Central memory CD8-positive, alpha-beta T cell (primary cell): ENCODE results near the gene RDH13.
"Not testable (repeated sequence)": the region's sequence is repeated elsewhere in the genome, so short reads cannot be mapped to it uniquely, and the experiment has no call there.

Experiments
- ATAC-seq: fragments of 150-1000 bp; cut with Tn5 transposase; replicated peaks from 2 replicates; pipeline ENCODE4 v1.10.0; 2022; ENCODE audit warnings: mild to moderate bottlenecking, moderate FRiP score, moderate number of reproducible peaks; ENCODE audit not compliant: poor library complexity, severe bottlenecking; ENCODE audit errors: extremely low read depth
- DNase-seq, 2 donors: peaks; one replicate each; pipeline ENCODE4 v3.0.0; 2021; ENCODE audit warnings: low spot score in 2 of 2
- H3K27ac Mint-ChIP-seq: one replicate; pipeline ENCODE4 v1.8.0; 2022; ENCODE audit warnings: low read depth, mild to moderate bottlenecking, moderate library complexity, mixed read lengths
- H3K27me3 Mint-ChIP-seq: one replicate; pipeline ENCODE4 v1.8.0; 2022; ENCODE audit warnings: mixed read lengths
- H3K36me3 Mint-ChIP-seq: one replicate; pipeline ENCODE4 v1.8.0; 2022; ENCODE audit warnings: mild to moderate bottlenecking, moderate library complexity, mixed read lengths; ENCODE audit not compliant: insufficient read depth
- H3K4me1 Mint-ChIP-seq: one replicate; pipeline ENCODE4 v1.8.0; 2022; ENCODE audit warnings: mixed read lengths
- H3K4me3 Mint-ChIP-seq: one replicate; pipeline ENCODE4 v1.8.0; 2022; ENCODE audit warnings: mild to moderate bottlenecking, moderate library complexity, mixed read lengths
- H3K9me3 Mint-ChIP-seq: one replicate; pipeline ENCODE4 v1.8.0; 2022; ENCODE audit warnings: mixed read lengths

The RDH13 gene

GRCh38 chr19:55062735-55063491 lies at the start of gene RDH13:
Gene RDH13 (minus strand): TSS chr19:55063148. CDS start chr19:55063032, 116 bp downstream.
- Mint-ChIP-seq H3K9me3 (no peaks in the 10 kb centered on the region), H3K4me1 (peaks cover 11% of the 10 kb centered on the region), H3K36me3 (peaks cover 28% of the 10 kb centered on the region), H3K27ac (peak within 1 kb of the TSS; percentile 58), H3K27me3 (peaks cover 23% of the 10 kb centered on the region), H3K4me3 (peak within 1 kb of the TSS; percentile 78)
- ATAC-seq (peak; percentile 99), DNase-seq (peak; percentile 97 to 98)

DNA sequence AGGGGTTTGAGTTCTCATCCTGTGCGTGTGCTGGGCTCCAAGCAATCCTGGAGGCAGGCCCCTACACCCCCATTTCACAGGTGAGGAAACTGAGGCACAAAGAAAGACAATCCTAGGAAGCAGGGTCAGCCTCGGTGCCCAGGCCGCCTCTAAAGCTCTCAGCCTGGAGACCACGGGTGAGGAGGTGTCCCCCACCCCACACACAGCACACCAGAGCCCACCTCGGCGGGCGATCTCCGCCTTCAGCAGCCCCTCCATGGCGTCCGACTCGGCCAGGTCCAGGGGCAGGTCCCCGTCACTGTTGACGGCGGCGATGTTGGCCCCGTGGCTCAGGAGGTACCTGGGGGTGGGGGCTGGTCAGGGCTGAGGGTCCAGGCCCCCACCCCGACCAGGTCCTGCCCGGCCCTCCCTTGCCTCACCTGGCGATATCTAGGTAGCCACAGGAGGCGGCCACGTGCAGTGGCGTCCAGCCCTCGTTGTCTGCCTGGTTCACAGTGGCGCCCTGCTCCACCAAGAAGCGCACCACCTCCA lies 49.4 kb upstream of the RDH13 start:
- Mint-ChIP-seq H3K9me3 (no peaks in the 10 kb centered on the region), H3K27ac (no peak overlapping the region), H3K4me1 (peaks cover 37% of the 10 kb centered on the region), H3K4me3 (no peak overlapping the region), H3K27me3 (no peaks in the 10 kb centered on the region), H3K36me3 (peaks cover 17% of the 10 kb centered on the region)
- no peak for DNase-seq
- no peak for ATAC-seq

DNA sequence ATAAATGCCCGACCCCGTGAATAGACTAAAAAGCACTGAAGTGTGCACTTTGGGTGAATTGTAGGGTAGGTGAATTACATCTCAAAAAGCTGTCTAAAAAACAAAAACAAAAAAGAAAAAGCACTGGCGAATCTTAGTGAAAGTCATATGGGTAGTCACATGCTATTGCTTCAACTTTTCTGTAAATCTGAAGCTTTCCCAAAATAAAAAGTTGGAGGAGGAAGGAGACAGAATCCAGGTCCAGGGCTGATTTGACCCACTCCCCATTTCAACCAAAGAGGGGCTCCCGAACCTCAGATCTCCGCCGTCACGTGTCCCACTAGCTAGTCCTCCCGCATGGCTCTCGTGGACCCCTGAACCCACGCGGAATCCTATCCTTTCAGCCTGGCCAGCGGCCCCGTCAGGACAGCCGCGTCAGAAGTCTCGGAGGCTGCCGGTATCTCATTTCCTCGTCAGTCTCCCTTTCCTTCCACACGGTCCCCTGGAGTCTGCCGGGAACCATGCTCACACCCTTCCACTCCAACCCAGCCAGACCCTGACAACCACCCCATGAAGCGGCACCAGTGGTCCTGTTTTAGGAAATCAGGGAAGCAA lies 48.4 kb upstream of the RDH13 start:
- no peak for ATAC-seq
- Mint-ChIP-seq H3K27ac (peak overlapping the region; percentile 58), H3K4me1 (peaks cover 36% of the 10 kb centered on the region), H3K36me3 (peaks cover 15% of the 10 kb centered on the region), H3K9me3 (no peaks in the 10 kb centered on the region), H3K27me3 (no peaks in the 10 kb centered on the region), H3K4me3 (no peak overlapping the region)
- DNase-seq: no peak

- DNase-seq (no peak), ATAC-seq (no peak)
- H3K27ac Mint-ChIP-seq: peak overlapping the region; percentile 85
- peaks cover 21% of the 10 kb centered on the region for H3K4me1 Mint-ChIP-seq
- peaks cover 16% of the 10 kb centered on the region for H3K36me3 Mint-ChIP-seq
- no peaks in the 10 kb centered on the region for H3K9me3 Mint-ChIP-seq
- no peak overlapping the region for H3K4me3 Mint-ChIP-seq
- no peaks in the 10 kb centered on the region for H3K27me3 Mint-ChIP-seq
Observed at GRCh38 chr19:55109527-55110291, 46.8 kb upstream of the RDH13 start.

GRCh38 chr19:55107252-55107651 lies 44.3 kb upstream of the RDH13 start:
- ATAC-seq, DNase-seq, H3K9me3 Mint-ChIP-seq, H3K27me3 Mint-ChIP-seq, H3K4me3 Mint-ChIP-seq, H3K27ac Mint-ChIP-seq: not testable (repeated sequence)
- peaks cover 16% of the 10 kb centered on the region for H3K36me3 Mint-ChIP-seq
- peaks cover 20% of the 10 kb centered on the region for H3K4me1 Mint-ChIP-seq

DNA sequence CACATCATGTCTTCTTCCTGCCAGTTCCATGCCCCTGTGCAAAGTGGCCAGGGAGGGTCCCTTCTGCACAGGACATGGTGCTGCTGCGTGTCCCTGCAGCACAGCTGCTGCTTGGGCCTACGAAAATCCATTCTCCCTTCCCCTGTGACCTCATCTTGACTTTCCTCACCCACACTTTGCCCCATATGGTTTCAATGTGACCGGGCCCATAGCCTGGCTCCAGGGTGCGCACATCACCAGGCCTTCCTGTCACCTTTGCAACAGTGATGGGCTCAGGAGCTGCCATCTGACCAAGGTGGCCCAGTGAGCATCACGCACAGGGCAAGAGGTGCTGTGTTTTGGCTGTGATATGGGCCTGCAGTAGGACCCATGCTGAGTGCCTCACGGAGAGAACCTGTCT lies 43.6 kb upstream of the RDH13 start:
- no peak for DNase-seq
- no peaks in the 10 kb centered on the region for H3K9me3 Mint-ChIP-seq
- H3K36me3 Mint-ChIP-seq: peaks cover 17% of the 10 kb centered on the region
- H3K4me3 Mint-ChIP-seq: no peak overlapping the region
- no peaks in the 10 kb centered on the region for H3K27me3 Mint-ChIP-seq
- peak overlapping the region; percentile 52 for H3K27ac Mint-ChIP-seq
- no peak for ATAC-seq
- peaks cover 20% of the 10 kb centered on the region for H3K4me1 Mint-ChIP-seq

DNA sequence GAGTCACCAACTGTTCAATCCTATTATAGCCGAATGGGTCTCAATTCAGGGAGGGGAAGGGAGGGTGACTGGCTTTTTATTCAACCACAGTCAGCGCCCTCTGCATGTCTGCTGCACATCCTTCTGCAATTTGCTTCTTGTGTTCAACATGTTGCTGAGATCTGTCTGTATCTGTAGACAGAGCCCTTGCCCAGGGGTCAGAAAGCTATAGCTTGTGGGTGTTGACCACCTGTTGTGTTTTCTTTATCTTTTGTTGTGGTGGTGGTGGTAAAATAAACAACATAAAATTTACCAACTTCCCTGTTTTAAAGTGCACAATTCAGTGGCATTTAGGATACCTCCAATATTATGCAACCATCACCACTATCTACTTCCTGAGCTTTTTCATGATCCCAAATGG lies 42.3 kb upstream of the RDH13 start:
- H3K9me3 Mint-ChIP-seq: no peaks in the 10 kb centered on the region
- H3K4me1 Mint-ChIP-seq: peaks cover 14% of the 10 kb centered on the region
- ATAC-seq: no peak
- H3K36me3 Mint-ChIP-seq: peaks cover 16% of the 10 kb centered on the region
- H3K27me3 Mint-ChIP-seq: no peaks in the 10 kb centered on the region
- no peak for DNase-seq
- no peak overlapping the region for H3K4me3 Mint-ChIP-seq
- no peak overlapping the region for H3K27ac Mint-ChIP-seq

- H3K4me1 Mint-ChIP-seq: peaks cover 7% of the 10 kb centered on the region
- no peak overlapping the region for H3K4me3 Mint-ChIP-seq
- peaks cover 13% of the 10 kb centered on the region for H3K36me3 Mint-ChIP-seq
- no peak for DNase-seq
- ATAC-seq: no peak
- H3K27me3 Mint-ChIP-seq: no peaks in the 10 kb centered on the region
- no peaks in the 10 kb centered on the region for H3K9me3 Mint-ChIP-seq
- H3K27ac Mint-ChIP-seq: no peak overlapping the region
Observed at GRCh38 chr19:55103190-55103589, 40.2 kb upstream of the RDH13 start.

DNA sequence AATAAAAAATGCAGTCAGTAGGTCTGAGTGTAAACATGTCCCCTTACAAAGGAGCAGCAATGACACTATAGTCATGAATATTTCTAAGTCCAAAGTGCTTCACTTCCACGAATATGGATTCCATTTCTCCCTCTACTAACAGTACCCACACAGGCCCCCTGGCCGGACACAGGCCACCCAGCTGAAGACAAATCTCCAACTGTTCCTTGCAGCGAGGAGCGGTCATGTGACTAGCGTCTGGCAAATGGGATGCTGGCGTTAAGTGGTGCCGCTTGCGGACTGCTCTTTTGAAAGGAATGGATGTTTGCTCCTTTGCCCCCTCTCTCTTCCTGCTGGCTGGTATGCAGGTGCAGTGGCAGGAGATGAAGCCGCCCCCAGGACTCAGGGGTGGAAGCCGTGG lies 38.3 kb upstream of the RDH13 start:
- H3K9me3 Mint-ChIP-seq: no peaks in the 10 kb centered on the region
- H3K27ac Mint-ChIP-seq: no peak overlapping the region
- no peak for ATAC-seq
- no peaks in the 10 kb centered on the region for H3K27me3 Mint-ChIP-seq
- no peak overlapping the region for H3K4me3 Mint-ChIP-seq
- DNase-seq: no peak
- H3K4me1 Mint-ChIP-seq: peaks cover 7% of the 10 kb centered on the region
- H3K36me3 Mint-ChIP-seq: peaks cover 15% of the 10 kb centered on the region

DNA sequence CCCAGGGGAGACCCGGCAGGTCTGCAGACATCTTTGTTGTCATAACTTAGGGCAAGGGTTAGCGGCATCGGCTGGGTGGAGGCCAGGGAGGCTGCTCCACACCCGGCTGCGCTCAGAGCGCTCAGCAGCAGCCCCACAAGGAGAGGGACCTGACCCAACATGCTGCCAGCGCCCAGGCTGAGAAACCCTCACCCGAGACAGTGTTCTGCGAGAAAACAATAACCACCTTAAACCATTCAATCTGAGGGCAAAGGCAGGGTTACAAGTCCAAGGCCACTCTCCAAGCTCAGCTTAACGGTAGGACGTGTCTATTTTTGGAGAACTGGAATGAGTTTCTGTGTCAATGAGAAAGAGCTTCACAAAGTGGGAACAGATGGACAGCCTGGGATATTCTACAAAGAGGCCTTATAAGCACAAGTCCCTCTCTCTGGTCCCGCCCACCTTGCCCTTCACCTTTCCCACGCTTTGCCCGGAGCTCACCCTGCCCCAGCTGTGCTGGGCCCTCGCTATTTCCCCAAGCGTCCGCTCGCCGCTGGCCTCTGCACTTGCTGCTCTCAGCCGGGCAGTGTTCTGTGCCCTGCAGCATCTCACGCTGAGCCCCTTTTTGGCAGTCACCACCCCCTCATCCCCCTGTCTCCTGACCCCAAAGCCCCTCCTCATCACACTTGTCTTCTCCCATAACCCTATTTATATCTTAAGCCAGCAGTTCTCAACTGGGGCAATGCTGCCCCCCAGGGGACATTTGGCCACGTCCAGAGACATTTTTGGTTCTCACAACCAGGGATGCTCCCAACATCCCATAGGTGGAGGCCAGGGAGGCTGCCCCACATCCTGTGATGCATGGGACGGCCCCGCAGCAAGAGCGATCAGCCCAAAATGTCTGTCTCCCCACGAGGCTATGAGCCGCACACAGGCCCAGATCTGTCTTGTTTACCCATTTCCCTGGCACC lies 36.9 kb upstream of the RDH13 start:
- Mint-ChIP-seq H3K4me3 (no peak overlapping the region), H3K36me3 (peaks cover 15% of the 10 kb centered on the region)

GRCh38 chr19:55098716-55099556 lies 36.0 kb upstream of the RDH13 start:
- no peak for DNase-seq
- Mint-ChIP-seq H3K36me3 (peaks cover 17% of the 10 kb centered on the region), H3K27ac (no peak overlapping the region), H3K27me3 (no peaks in the 10 kb centered on the region), H3K4me3 (no peak overlapping the region), H3K9me3 (no peaks in the 10 kb centered on the region), H3K4me1 (peaks cover 7% of the 10 kb centered on the region)
- no peak for ATAC-seq

More for the DNA sequence above, 36.9 kb upstream of the RDH13 start:
- Mint-ChIP-seq H3K4me1 (peaks cover 7% of the 10 kb centered on the region), H3K27me3 (no peaks in the 10 kb centered on the region), H3K9me3 (no peaks in the 10 kb centered on the region), H3K27ac (no peak overlapping the region)
- ATAC-seq (no peak), DNase-seq (no peak)
